ENCODE data around the gene FOLR3.

- TF ChIP-seq CTCF (IDR thresholded peaks at IDR 0.05) (no peak), EP300 (IDR thresholded peaks at IDR 0.05) (no peak), POLR2A (IDR thresholded peaks at IDR 0.05) (no peak)
These were observed 21.6 kb downstream of the FOLR3 start for GRCh38 chr11:72157131-72157530.
